CD14-positive monocyte (primary cell): ENCODE data around the gene DPF3. TPM values are rescaled to one million over a fixed set of nuclear protein-coding genes. Genes with fewer than 3 reads are reported as not detected.

Source experiments
- DNase-seq, 3 donors: peaks; one replicate each; pipeline ENCODE4 v3.0.0-alpha.2; 2011 to 2022
- H2AFZ ChIP-seq: 2 replicates; pipeline ENCODE4 v1.6.0; 2012; ENCODE audit warnings: mild to moderate bottlenecking, low read depth, low read length, inconsistent platforms; ENCODE audit not compliant: insufficient read depth, poor library complexity, severe bottlenecking
- H3K27ac ChIP-seq, 2 donors: 1 replicate in 1 of 2; 2 replicates in 1 of 2; pipeline ENCODE4 v1.5.1; 2012 to 2013; ENCODE audit warnings: low read length in 2 of 2, control low read depth in 1 of 2, inconsistent platforms in 1 of 2, low read depth in 1 of 2, mild to moderate bottlenecking in 1 of 2
- H3K27me3 ChIP-seq, 2 donors: one replicate each; pipeline versions ENCODE4 v1.6.0 to v1.6.1; 2011 to 2013; ENCODE audit warnings: low read length in 2 of 2; ENCODE audit not compliant: control insufficient read depth in 2 of 2, insufficient read depth in 2 of 2
- H3K36me3 ChIP-seq, 2 donors: replicated peaks in 1 of 2; 1 replicate in 1 of 2; 2 replicates in 1 of 2; pipeline versions ENCODE4 v1.5.1 to v1.6.1; 2012 to 2013; ENCODE audit warnings: low read length in 2 of 2, control low read depth in 1 of 2, inconsistent platforms in 1 of 2, mild to moderate bottlenecking in 1 of 2; ENCODE audit not compliant: insufficient read depth in 2 of 2, control insufficient read depth in 1 of 2
- H3K4me1 ChIP-seq, 2 donors: 1 replicate in 1 of 2; 2 replicates in 1 of 2; pipeline versions ENCODE4 v1.5.1 to v1.6.1; 2012 to 2013; ENCODE audit warnings: low read length in 2 of 2, control low read depth in 1 of 2, inconsistent platforms in 1 of 2, mild to moderate bottlenecking in 1 of 2, moderate library complexity in 1 of 2; ENCODE audit not compliant: insufficient read depth in 2 of 2, control insufficient read depth in 1 of 2
- H3K4me2 ChIP-seq: replicated peaks from 2 replicates; pipeline ENCODE3; 2012; ENCODE audit warnings: low read length, moderate library complexity, mild to moderate bottlenecking; ENCODE audit not compliant: poor library complexity, severe bottlenecking; ENCODE audit errors: extremely low read depth
- H3K4me3 ChIP-seq, 3 experiments: fragments of 200-600 bp in 1 of 3; sonication (generic) in 1 of 3; replicated peaks in 1 of 3; 1 replicate in 2 of 3; 2 replicates in 1 of 3; pipeline ENCODE4 v1.5.1; 2011 to 2013; ENCODE audit warnings: low read length in 3 of 3, mild to moderate bottlenecking in 3 of 3, control low read depth in 2 of 3, low read depth in 2 of 3, inconsistent platforms in 1 of 3, moderate library complexity in 1 of 3
- H3K79me2 ChIP-seq: 2 replicates; pipeline ENCODE4 v1.6.0; 2012; ENCODE audit warnings: mild to moderate bottlenecking, control low read depth, inconsistent platforms, low read length, moderate library complexity; ENCODE audit not compliant: insufficient read depth
- H3K9ac ChIP-seq: 2 replicates; pipeline ENCODE4 v1.6.0; 2017; ENCODE audit warnings: low read length, mild to moderate bottlenecking; ENCODE audit not compliant: insufficient read depth, poor library complexity, severe bottlenecking
- H3K9me3 ChIP-seq, 2 donors: replicated peaks in 1 of 2; 1 replicate in 1 of 2; 2 replicates in 1 of 2; pipeline versions ENCODE4 v1.5.1 to v1.6.1; 2012 to 2013; ENCODE audit warnings: low read length in 2 of 2, control low read depth in 1 of 2; ENCODE audit not compliant: control insufficient read depth in 1 of 2, insufficient read depth in 1 of 2
- H4K20me1 ChIP-seq: 2 replicates; pipeline ENCODE4 v1.6.0; 2012; ENCODE audit warnings: mild to moderate bottlenecking, low read length, control low read depth, moderate library complexity; ENCODE audit not compliant: insufficient read depth
- H3K27ac Mint-ChIP-seq, 7 donors: one replicate each; pipeline ENCODE4 v1.8.0; 2020; ENCODE audit warnings: mild to moderate bottlenecking in 7 of 7, mixed read lengths in 7 of 7, moderate library complexity in 6 of 7, inconsistent platforms in 2 of 7
- H3K27me3 Mint-ChIP-seq, 3 donors: one replicate each; pipeline ENCODE4 v1.8.0; 2021 to 2022; ENCODE audit warnings: low read depth in 3 of 3, mild to moderate bottlenecking in 3 of 3, mixed read lengths in 3 of 3, moderate library complexity in 3 of 3, inconsistent platforms in 1 of 3
- H3K36me3 Mint-ChIP-seq, 2 donors: one replicate each; pipeline ENCODE4 v1.8.0; 2020; ENCODE audit warnings: mixed read lengths in 2 of 2, inconsistent platforms in 1 of 2, mild to moderate bottlenecking in 1 of 2
- H3K4me1 Mint-ChIP-seq: one replicate; pipeline ENCODE4 v1.8.0; 2020; ENCODE audit warnings: mild to moderate bottlenecking, mixed read lengths
- H3K4me3 Mint-ChIP-seq, 2 donors: one replicate each; pipeline ENCODE4 v1.8.0; 2020; ENCODE audit warnings: mild to moderate bottlenecking in 2 of 2, mixed read lengths in 2 of 2, moderate library complexity in 1 of 2
- H3K9me3 Mint-ChIP-seq, 7 donors: one replicate each; pipeline ENCODE4 v1.8.0; 2020 to 2022; ENCODE audit warnings: mixed read lengths in 7 of 7, mild to moderate bottlenecking in 6 of 7, moderate library complexity in 6 of 7, inconsistent platforms in 2 of 7
- CTCF ChIP-seq: fragments of 200-600 bp; IDR thresholded peaks from one replicate; pipeline ENCODE4 v1.8.0; 2022; ENCODE audit warnings: antibody characterized with exemption, mild to moderate bottlenecking
- WGBS: methylation state at CpG from one replicate; pipeline ENCODE4 v1.1.5; 2013; ENCODE audit warnings: missing lambda C conversion rate; ENCODE audit not compliant: insufficient coverage; 5-methylcytosine and 5-hydroxymethylcytosine counted together
- intact Hi-C, 2 donors: fragments of 100-400 bp; cut with micrococcal nuclease; formaldehyde crosslinking; loops; one replicate each; pipeline versions ENCODE4 v1.15.0 to v1.15.1; 2023
- polyA plus RNA-seq, 3 donors: library from polyadenylated mRNA; depleted of rRNA in 1 of 3; unstranded in 2 of 3; stranded (reverse) in 1 of 3; fragments of 300-500 nt in 2 of 3; fragments of >200 nt in 1 of 3; fragmentation: Illumina TruSeq in 2 of 3; gene quantifications; 1 replicate in 2 of 3; 2 replicates in 1 of 3; pipeline ENCODE4 v1.2.3, GENCODE V29; 2012 to 2021

The DPF3 gene
- polyA plus RNA-seq, 3 donors = 0.33 to 0.39 TPM; not detected in 1

- peaks cover 0 to 6% (median 3%) of the 10 kb centered on the region in 7 donors for H3K9me3 Mint-ChIP-seq
- intact Hi-C loops = no loop called here
- Histone ChIP-seq H4K20me1 (no peaks in the 10 kb centered on the region), H3K4me3 (no peak overlapping the region), H3K27ac (no peak overlapping the region), H3K27me3 (no peaks in the 10 kb centered on the region), H3K4me2 (no peak overlapping the region), H2AFZ (no peak overlapping the region), H3K9ac (no peak overlapping the region), H3K79me2 (no peaks in the 10 kb centered on the region), H3K36me3 (no peaks in the 10 kb centered on the region), H3K4me1 (no peaks in the 10 kb centered on the region), H3K9me3 (no peaks in the 10 kb centered on the region)
- H3K27me3 Mint-ChIP-seq = peaks cover 7 to 10% (median 10%) of the 10 kb centered on the region in 3 donors
- WGBS = 91% methylated on average over 1 of the region's 2 CpGs
- H3K36me3 Mint-ChIP-seq = no peaks in the 10 kb centered on the region
- H3K27ac Mint-ChIP-seq = no peak overlapping the region
- DNase-seq = no peak
- H3K4me3 Mint-ChIP-seq = no peak overlapping the region
- TF ChIP-seq CTCF = no peak
- no peaks in the 10 kb centered on the region for H3K4me1 Mint-ChIP-seq
Measured at GRCh38 chr14:72686832-72687231, 207.1 kb downstream of the DPF3 start.

- DNase-seq = no peak
- no CpG with 5 or more reads among the region's 1 CpG for WGBS
- no peaks in the 10 kb centered on the region for H4K20me1 ChIP-seq
- Mint-ChIP-seq H3K9me3 (peaks cover 0 to 3% (median 2%) of the 10 kb centered on the region in 7 donors), H3K4me3 (no peak overlapping the region), H3K36me3 (no peaks in the 10 kb centered on the region), H3K27ac (no peak overlapping the region), H3K4me1 (no peaks in the 10 kb centered on the region), H3K27me3 (peaks cover 4 to 7% (median 4%) of the 10 kb centered on the region in 3 donors)
- no peak overlapping the region for H3K27ac ChIP-seq
- TF ChIP-seq CTCF = no peak
- no peaks in the 10 kb centered on the region for H3K27me3 ChIP-seq
- H3K36me3 ChIP-seq = no peaks in the 10 kb centered on the region
- H3K9me3 ChIP-seq = no peaks in the 10 kb centered on the region
- H3K4me2 ChIP-seq = no peak overlapping the region
- no peak overlapping the region for H3K4me3 ChIP-seq
- H3K4me1 ChIP-seq = no peaks in the 10 kb centered on the region
- no peak overlapping the region for H3K9ac ChIP-seq
- intact Hi-C loops = no loop called here
- no peaks in the 10 kb centered on the region for H3K79me2 ChIP-seq
- no peak overlapping the region for H2AFZ ChIP-seq
Measured at GRCh38 chr14:72686101-72686500, 207.8 kb downstream of the DPF3 start.
